Stimulated activated CD8-positive, alpha-beta memory T cell treated with anti-CD3 and anti-CD28 coated beads, Interleukin-12 subunit alpha, Interleukin-12 subunit beta, amount 100 ng/mL, for 24 hours (primary cell): ENCODE results near the gene PSTPIP1.
A peak's percentile ranks its signal among the peaks of the same experiment; 100 is the strongest.

Experiments used
- DNase-seq: peaks from one replicate; pipeline ENCODE4 v3.0.0-alpha.2; 2020; ENCODE audit errors: extremely low read depth

Gene PSTPIP1

GRCh38 chr15:76998663-76999285, 3.8 kb downstream of the PSTPIP1 start:
- DNase-seq = no peak

GRCh38 chr15:76999996-77000395, 5.1 kb downstream of the PSTPIP1 start:
- no peak for DNase-seq

GRCh38 chr15:77001351-77001750, 6.4 kb downstream of the PSTPIP1 start:
- no peak for DNase-seq

- no peak for DNase-seq
These were observed 7.0 kb downstream of the PSTPIP1 start for GRCh38 chr15:77001966-77002365.

- no peak for DNase-seq
These were observed 7.5 kb downstream of the PSTPIP1 start for GRCh38 chr15:77002436-77002835.

GRCh38 chr15:77002954-77003912, 8.3 kb downstream of the PSTPIP1 start:
- DNase-seq = peak; percentile 53

- no peak for DNase-seq
These were observed 9.3 kb downstream of the PSTPIP1 start for GRCh38 chr15:77004189-77004588.

GRCh38 chr15:77009176-77009575, 14.2 kb downstream of the PSTPIP1 start:
- no peak for DNase-seq

- no peak for DNase-seq
These were observed 14.9 kb downstream of the PSTPIP1 start for GRCh38 chr15:77009646-77010311.

GRCh38 chr15:77010312-77010686, 15.4 kb downstream of the PSTPIP1 start:
- DNase-seq = no peak

GRCh38 chr15:77010857-77011256, 15.9 kb downstream of the PSTPIP1 start:
- DNase-seq = no peak

- DNase-seq = no peak
These were observed 17.3 kb downstream of the PSTPIP1 start for GRCh38 chr15:77012117-77012712.

GRCh38 chr15:77012868-77013267, 17.9 kb downstream of the PSTPIP1 start:
- DNase-seq = no peak

- DNase-seq = peak; percentile 68
These were observed 18.8 kb downstream of the PSTPIP1 start for GRCh38 chr15:77013776-77014131.

- DNase-seq = no peak
These were observed 19.5 kb downstream of the PSTPIP1 start for GRCh38 chr15:77014132-77015081.

- no peak for DNase-seq
These were observed 20.9 kb downstream of the PSTPIP1 start for GRCh38 chr15:77015646-77016320.

- no peak for DNase-seq
These were observed 21.4 kb downstream of the PSTPIP1 start for GRCh38 chr15:77016321-77016695.

- no peak for DNase-seq
These were observed 22.2 kb downstream of the PSTPIP1 start for GRCh38 chr15:77017091-77017660.

- no peak for DNase-seq
These were observed 23.1 kb downstream of the PSTPIP1 start for GRCh38 chr15:77017761-77018720.
